ENCODE data around the gene NBAS.

NBAS gene

GRCh38 chr2:15596350-15596749, 35.2 kb upstream of the NBAS start:
- no peak for DNase-seq (ENCODE audit: low read depth)
- no peak overlapping the region for H3K4me3 ChIP-seq (ENCODE audit: low read depth, low read length)
- TF ChIP-seq CTCF (IDR thresholded peaks at IDR 0.05; ENCODE audit: control insufficient read depth, extremely low read depth, insufficient read depth), result no peak

GRCh38 chr2:15595936-15596335, 34.8 kb upstream of the NBAS start:
- no peak overlapping the region for H3K4me3 ChIP-seq (ENCODE audit: low read depth, low read length)
- DNase-seq (ENCODE audit: low read depth), result no peak
- TF ChIP-seq CTCF (IDR thresholded peaks at IDR 0.05; ENCODE audit: control insufficient read depth, extremely low read depth, insufficient read depth), result no peak

GRCh38 chr2:15595342-15595905, 34.3 kb upstream of the NBAS start:
- H3K4me3 ChIP-seq (ENCODE audit: low read depth, low read length), result no peak overlapping the region
- TF ChIP-seq CTCF (IDR thresholded peaks at IDR 0.05; ENCODE audit: control insufficient read depth, extremely low read depth, insufficient read depth), result no peak
- DNase-seq (ENCODE audit: low read depth), result no peak

- TF ChIP-seq CTCF (IDR thresholded peaks at IDR 0.05; ENCODE audit: control insufficient read depth, extremely low read depth, insufficient read depth), result no peak
- H3K4me3 ChIP-seq (ENCODE audit: low read depth, low read length), result no peak overlapping the region
- DNase-seq (ENCODE audit: low read depth), result no peak
These were observed 33.4 kb upstream of the NBAS start for GRCh38 chr2:15594291-15595256.

- no peak for DNase-seq (ENCODE audit: low read depth)
- no peak for TF ChIP-seq CTCF (IDR thresholded peaks at IDR 0.05; ENCODE audit: control insufficient read depth, extremely low read depth, insufficient read depth)
- peak overlapping the region; percentile 77 for H3K4me3 ChIP-seq (ENCODE audit: low read depth, low read length)
These were observed 32.2 kb upstream of the NBAS start for GRCh38 chr2:15593327-15593705.

- peak; percentile 39 for DNase-seq (ENCODE audit: low read depth)
- peak within 1 kb of the TSS; percentile 77 for H3K4me3 ChIP-seq (ENCODE audit: low read depth, low read length)
- peak; percentile 13; the same call in 1 of the 2 replicates for TF ChIP-seq CTCF (IDR thresholded peaks at IDR 0.05; ENCODE audit: control insufficient read depth, extremely low read depth, insufficient read depth)
These were observed 30.7 kb upstream of the NBAS start, which contains the start of gene DDX1 for GRCh38 chr2:15591692-15592463. DDX1 (plus strand) TSS chr2:15591868; CDS start chr2:15591934, 66 bp downstream.
